Activated CD4-positive, alpha-beta T cell treated with anti-CD3 and anti-CD28 coated beads, Interleukin-2, amount 50 U/mL, for 1 hour (primary cell): Measurements from ENCODE around the gene FAM3B.
"Not testable (repeated sequence)": the region's sequence is repeated elsewhere in the genome, so short reads cannot be mapped to it uniquely, and the experiment has no call there.

ENCODE experiments used
- DNase-seq: peaks from one replicate; pipeline ENCODE4 v3.0.0-alpha.2; 2020

The FAM3B gene

DNA sequence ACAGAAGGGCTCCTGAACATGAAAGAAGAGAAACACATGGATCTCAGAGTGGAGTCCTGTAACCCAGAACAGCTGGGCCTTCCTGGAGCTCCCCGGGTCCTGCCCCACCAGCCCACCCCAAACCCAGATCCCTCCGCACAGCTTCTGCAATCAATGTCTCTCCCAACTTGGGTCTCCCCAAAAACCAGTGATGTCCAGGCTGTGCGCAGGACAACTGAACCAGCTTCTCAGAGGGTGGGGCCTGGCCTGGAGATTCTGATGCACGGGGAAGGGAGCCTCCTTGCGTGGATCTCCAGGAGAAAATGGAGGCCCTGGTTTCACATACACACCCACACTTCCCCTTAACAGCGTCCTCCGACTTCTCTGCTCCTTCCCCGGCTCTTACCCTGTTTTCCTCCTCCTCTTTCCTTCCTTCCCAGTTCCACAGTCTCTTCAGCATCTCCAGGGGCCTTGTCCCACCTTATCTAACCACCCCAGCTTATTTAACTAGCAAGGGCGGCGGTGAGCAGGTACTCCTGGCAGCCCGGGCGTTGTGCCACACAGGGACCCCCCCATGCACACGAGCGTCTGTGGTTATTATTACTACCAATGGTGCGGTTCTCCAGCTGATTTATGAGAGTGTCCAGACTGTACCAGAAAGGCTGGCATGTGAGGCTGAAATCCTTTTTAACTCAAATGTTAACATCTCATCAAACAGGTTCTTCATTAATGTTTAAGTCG, 34.0 kb downstream of the FAM3B start:
- no peak for DNase-seq

- DNase-seq = no peak
Observed at GRCh38 chr21:41357546-41357945, 40.9 kb downstream of the FAM3B start.

DNA sequence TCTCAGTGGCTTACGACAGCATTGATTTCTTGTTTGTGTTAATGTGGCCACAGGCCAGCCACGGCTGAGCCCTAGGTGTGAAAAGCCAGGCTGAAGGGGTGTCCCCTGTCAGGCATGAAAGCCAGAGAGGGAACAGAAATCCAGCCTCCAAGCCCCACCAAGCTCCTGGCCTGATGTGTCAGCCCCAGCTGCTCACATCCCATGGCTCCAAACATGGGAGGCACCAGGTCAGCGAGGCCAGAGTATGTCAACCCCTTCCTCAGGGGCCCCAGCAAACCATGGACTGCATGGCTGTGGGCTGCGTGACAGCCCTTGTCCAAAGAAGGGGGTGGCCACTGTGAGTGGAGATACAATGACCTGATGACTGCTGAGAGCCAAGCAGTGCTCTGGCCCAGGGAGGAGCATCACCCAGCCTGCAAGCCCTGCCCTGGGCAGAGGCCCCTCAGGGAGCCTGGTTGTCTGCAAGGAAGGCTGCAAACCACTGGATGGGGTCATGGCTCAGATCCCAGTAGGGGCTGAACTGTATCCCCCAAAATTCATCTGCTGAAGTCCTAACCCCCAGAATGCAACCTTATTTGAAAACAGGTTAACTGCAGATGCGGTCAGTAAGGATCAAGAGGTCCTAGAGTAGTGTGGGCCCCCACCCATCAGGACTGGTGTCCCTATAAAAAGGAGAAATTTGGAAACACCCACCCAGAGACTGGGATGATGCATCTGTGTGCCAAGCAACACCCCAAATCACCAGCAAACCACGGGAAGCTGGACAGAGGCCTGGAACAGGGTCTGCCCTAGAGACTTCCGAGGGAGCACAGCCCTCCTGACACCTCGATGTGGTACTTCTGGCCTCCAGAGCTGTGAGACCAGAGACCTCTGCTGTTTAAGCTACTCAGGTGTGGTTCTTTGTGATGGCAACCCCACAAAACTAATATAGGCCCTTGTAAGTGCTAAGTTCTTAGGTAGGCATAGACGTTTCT, 41.9 kb downstream of the FAM3B start:
- DNase-seq = no peak

DNA sequence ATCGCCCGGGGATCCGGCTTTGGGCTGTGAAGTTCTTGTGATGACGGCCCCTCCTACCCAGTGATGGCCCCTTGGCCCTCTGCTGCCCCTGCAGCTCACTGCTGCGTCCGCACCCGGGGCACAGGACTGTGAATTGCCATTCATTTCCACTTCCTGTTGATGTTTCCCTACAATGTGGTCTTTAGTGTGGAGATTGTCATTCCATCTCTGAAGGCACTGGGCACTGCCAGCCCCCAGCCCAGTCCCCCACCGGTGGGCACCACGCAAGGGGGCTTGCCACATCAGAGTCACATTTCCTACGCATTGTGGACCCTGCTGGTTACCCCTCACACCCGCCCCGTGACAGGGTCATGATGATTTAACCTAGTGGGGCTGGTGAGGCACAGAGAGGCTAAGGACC, 42.7 kb downstream of the FAM3B start:
- no peak for DNase-seq

DNA sequence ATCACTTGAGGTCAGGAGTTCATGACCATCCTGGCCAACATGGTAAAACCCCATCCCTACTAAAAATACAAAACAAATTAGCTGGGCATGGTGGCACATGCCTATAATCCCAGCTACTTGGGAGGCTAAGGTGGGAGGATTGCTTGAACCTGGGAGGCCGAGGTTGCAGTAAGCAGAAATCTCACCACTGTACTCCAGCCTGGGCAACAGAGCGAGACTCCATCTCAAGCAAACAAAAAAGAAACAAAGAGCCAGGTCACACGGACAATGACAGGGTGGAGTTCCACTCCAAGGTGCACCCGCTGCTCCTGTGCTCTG, 43.1 kb downstream of the FAM3B start:
- not testable (repeated sequence) for DNase-seq

GRCh38 chr21:41360072-41360821, 43.6 kb downstream of the FAM3B start:
- DNase-seq = no peak

DNA sequence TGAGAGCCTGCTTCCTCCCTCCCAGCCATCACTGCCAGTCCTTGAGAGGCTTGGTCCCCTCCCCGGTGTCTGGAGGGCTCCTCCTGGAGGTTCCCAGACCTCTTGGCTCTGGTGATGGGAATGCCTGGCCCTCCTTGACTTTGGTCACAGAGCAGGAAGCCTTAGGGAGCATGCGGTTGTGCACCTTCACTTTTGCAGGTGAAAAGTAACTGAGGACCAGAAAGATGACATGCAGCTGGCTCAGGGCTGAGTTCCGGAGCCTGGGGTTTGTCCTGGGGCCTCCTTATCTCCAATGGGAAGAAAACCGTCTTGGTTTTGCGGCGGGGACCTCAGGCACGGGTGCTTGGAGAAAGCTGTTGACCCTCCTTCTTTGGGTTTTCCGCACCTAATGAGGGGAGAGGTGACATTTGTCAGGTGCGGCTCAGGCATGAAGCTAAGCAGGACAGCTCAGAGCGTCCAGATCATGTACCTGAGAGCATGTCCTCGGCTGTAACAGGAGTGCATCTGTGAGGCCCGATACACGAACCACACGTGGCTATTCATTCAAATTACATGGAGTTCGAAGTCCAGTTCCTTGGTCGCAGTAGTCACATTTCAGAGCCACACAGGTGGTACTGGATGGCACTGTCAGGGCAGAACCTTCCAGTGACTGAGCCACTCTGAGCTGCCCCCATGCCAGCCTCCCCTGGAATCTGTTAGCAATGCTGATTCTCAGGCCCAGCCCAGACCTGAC, 44.6 kb downstream of the FAM3B start:
- no peak for DNase-seq

- DNase-seq = peak; percentile 79
Observed at GRCh38 chr21:41361786-41362604, 45.4 kb downstream of the FAM3B start, which contains the start of gene MX2. Gene MX2, plus strand, starts transcription at chr21:41362027. Its CDS starts 14,880 bp downstream, at chr21:41376907.

DNA sequence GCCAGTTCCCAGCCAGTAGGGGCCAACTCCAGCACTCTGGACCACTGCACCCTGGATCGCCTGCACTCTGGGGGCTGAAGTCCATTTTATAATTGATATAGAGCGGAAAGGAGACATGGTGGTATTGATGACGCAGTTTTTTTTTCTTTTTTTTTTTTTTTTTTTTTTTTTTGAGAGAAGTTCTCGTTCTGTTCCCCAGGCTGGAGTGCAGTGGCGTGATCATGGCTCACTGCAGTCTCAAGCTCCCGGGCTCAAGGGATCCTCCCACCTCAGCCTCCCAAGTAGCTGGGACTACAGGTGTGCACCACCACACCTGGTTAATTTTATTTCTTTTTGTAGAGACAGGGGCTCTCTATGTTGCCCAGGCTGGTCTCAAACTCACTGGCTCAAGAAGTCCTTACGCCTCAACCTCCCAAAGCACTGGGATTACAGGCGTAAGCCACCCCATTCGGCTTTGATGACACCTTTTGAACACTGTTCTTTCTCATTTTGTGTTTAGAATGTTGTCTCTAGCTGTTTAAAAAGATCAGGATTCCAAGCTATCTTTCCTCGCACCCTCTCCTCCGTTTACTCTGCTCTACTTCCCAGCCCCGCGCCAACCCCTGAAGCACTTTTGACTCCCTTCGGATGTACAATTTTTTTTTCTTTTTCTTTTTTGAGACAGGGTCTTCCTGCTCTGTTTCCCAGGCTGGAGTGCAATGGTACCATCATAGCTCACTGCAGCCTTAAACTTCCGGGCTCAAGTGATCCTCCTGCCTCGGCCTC, 46.2 kb downstream of the FAM3B start:
- DNase-seq = no peak

DNA sequence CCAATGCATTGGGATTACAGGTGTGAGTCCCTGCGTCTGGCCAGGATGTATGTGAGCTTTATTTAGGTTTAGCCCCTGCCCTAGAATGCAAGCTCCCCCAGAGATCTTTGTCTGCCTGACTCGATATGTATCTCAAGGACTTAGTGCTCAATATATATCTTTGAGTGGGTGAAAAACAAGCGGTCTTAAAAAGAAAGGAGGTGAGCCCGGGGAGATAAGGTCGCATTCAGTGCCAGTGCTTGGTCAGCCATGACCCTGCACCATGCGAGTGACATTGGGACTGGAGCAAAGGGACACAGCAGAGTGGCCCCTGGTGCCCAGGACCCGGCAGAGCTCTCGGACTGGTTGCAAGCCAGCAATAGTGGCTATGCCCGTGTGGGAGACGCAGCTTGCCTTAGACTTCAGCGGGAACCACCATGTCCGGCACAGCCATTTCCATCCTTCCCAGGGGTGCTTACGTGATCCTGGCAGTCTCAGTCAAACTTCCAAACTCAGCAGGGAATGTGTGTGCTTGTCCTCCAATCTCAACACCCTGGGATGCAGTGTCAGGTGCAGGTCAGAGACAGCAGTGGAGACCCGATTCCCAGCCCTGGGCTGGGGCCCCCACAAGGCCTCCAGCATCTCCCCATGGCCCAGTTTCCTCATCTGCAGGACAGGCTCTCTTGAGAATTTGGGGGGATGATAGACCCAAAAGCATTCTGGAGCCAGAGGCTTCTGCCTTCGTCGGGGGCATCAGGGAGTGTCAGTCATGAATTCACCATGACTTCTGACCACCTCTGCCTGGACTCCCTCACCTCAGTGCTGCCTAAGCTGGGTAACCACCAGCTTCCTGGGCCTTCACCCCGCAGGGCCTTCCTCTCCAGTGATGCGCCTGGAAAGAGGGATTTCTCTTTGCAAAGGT, 47.0 kb downstream of the FAM3B start:
- no peak for DNase-seq

DNA sequence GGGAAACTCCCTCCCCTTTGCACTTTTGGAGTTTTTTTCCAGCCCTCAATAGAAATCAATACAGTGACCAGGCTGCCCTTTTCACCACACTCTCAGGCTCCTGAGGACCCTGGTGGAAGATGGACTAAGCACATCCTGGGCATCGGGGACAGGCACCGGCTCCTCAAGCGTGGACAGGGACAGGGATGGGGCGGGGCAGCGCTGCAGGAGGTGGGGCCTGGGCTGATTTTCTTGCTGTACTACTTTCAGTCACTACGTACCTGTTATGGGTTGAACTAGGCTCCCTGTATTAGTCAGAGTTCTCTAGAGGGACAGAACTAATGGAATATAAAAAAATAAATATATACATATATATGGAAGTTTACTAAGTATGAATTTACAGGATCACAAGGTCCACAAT, 47.7 kb downstream of the FAM3B start:
- DNase-seq = no peak

DNA sequence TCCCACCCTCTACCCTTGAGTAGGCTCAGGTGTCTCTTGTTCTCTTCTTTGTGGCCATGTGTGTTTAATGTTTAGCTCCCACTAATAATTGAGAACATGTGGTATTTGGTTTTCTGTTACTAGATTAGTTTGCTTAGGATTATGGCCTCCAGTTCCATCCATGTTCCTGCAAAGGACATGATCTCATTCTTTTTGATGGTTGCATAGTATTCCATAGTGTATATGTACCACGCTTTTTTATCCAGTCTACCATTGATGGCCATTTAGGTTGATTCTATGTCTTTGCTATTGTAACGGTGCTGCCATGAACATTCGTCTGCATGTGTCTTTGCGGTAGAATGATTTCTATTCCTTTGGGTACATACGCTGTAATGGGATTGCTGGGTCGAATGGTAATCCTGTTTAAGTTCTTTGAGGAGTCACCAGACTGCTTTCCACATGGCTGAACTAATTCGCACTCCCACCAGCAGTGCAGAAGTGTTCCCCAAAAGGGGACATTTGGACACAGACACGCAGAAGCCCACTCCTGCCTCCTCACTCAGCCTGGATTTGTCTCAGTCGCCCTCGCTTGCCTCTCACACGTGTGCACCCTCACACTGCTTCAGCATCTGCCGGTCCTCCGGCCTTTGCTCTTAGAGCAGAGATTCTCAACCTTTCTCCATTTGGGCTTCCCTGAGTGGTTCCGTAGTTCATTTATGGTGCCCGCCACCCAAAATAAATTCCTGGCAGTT, 48.9 kb downstream of the FAM3B start:
- no peak for DNase-seq

GRCh38 chr21:41366522-41367151, 50.0 kb downstream of the FAM3B start:
- no peak for DNase-seq

DNA sequence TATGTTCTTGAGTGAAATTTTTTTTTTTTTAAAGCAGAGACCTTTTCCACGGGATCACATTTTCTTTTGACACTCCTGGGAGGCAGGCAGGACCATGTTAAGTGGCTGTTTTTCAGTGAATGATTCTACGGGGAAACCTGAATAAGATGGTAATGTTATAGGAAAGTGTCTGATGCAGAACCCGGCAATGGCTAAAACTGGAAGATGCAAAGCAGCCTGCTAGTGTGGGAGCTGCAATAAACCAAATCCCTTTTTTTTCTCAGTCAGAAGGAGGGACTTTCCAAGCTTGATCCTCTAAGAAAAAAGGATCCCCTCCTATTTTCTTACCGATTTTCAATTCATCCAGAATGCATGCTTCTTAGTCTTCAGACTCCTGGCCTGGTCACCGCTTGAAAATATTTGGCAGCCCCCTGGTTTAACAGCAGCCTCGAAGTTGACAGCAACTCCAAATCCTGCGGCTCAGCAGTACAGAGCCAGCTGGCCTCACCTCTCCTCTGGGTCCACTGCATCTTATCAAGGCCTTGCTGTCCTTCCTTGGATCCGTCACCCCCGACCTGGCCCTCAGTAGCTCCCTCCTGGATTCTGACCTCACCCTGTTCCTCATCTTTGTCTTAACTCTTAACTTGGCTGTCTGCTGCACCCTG, 50.8 kb downstream of the FAM3B start:
- DNase-seq = no peak

DNA sequence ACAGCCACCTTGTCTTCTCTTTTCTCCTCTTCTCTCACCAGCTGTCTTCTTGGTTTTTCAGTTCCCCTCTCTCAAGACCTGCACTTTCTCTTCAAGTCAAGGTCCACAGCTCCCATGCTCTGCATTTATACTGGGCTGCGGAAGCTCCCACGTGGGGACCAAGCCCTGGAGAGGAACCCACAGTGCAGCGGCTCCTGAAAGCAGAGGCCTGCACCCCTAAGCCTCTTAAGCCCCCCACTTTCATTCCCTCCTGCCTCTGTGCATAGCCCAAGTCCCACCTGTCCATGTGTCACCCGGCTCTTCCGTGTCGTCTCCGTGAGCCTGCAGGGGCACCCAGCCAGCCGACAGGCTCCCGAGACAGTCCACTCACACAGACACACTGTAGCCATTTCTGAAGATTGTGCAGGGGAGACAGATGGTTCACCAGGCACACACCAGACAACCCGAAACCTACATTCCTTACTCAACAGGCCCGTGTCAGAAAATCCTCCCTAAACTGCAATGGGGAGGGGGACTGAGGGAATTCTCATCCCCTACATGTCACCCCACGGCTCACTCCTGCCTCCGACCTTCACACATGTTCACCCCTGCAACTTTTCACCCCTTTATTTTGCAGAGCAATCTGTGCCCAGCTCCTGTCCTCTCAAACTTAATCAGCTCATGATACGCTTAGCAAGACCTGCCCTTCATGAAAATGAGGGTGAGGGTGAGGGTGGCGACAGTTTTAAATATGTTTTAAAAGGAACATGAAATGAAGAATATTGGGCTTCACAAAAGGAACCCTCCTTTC, 51.5 kb downstream of the FAM3B start:
- DNase-seq = no peak

- no peak for DNase-seq
Observed at GRCh38 chr21:41368735-41369104, 52.1 kb downstream of the FAM3B start.
